ENCODE measurements around the gene LCLAT1.

LCLAT1 gene

DNA sequence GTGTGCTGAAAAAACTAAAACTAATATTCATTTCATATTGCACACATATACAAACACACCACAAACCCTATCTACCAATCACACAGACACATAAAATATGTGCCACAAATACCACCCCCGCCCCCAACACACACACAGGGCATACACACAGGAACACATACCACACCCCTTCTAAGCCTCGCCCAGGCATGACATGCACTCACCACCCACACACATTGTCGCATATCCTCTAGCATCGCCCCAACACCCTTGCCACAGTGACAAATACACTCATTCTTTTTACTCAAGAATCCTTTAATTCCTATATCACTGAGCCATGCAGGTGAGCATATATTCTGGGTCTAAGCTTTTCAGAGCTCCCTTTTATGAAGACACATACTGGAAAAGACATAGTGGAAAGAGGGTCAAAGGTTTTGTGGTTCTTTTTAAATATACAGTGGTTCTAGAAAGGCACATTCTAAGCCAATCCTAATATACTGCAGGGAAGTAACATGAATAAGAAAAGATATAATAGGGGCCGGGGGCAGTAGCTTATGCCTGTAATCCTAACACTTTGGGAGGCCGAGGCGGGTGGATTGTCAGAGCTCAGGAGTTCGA is 24.5 kb upstream of the LCLAT1 start:
- no peak for DNase-seq (ENCODE audit: low read depth, low spot score)

- DNase-seq (ENCODE audit: low read depth, low spot score): no peak
Measured at GRCh38 chr2:30424231-30424630, 22.8 kb upstream of the LCLAT1 start.

DNA sequence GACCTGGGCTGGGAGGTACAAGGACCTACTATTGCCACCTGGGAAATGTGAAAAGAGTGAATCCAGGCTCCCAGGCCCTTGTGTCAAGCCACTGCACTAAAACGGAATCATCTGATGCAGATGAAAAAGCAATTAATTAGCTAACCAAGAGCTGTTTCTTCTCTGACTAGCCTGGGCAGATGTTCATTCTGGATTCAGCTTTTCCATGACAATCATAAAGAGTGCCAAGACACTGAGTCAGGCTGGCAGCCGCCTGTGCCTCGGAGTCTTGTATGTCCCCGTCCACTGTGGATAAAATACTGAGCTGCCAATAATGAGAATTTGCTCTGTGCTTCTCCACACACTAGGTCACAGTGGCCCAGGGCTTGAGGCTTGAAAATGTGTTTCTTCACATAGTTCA is 21.7 kb upstream of the LCLAT1 start:
- DNase-seq (ENCODE audit: low read depth, low spot score): no peak

GRCh38 chr2:30427606-30428347 is 19.3 kb upstream of the LCLAT1 start:
- no peak for DNase-seq (ENCODE audit: low read depth, low spot score)

GRCh38 chr2:30428348-30428662 is 18.7 kb upstream of the LCLAT1 start:
- no peak for DNase-seq (ENCODE audit: low read depth, low spot score)

- no peak for DNase-seq (ENCODE audit: low read depth, low spot score)
Measured at GRCh38 chr2:30428827-30429461, 18.1 kb upstream of the LCLAT1 start.

GRCh38 chr2:30433541-30434299 is 13.3 kb upstream of the LCLAT1 start:
- DNase-seq (ENCODE audit: low read depth, low spot score): no peak

DNA sequence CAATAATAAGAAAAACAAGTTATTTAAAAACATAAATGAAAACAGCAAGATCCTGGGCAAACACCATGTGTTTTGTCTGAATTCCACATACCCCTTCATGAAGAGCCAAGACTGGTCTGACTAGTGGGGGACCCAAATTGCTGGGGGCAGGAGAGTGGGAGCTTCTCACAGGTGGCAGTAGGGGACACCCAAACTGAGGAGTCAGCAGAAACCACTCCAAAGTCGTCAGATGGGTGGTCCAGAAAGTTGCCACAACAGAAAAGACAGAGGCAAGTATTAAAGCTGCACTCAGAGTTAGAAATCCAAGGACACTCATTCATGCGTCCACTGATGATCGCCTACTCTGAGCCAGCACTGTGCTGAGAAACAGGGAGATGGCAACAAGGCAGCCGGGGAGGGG is 12.3 kb upstream of the LCLAT1 start:
- no peak for DNase-seq (ENCODE audit: low read depth, low spot score)

DNA sequence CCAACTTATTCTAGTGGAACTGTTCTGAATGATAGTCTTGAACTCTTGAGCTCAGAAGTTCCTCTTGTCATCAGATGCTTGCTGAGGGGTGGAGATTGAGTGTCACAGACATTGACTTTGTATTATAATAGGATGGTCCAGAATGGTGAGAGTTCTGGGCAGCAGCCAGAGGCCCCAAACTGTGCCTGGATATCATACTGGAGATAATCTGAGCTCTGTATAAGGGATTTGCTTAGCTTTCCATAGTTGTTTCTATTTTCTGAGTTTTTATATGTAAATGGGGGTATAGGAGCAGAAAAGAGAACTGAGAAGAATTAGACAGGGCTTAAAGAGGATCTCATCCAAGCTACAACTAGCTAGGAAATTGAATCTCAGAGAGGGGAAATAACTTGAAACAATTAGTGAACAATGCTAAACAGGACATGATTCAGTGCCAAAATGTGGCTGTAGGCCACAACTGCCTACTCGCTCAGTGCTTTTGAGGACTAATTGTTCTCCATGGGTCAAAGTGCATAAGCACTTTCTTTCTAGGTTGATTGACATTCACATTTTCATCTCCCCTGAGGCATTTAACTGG is 10.1 kb upstream of the LCLAT1 start:
- no peak for DNase-seq (ENCODE audit: low read depth, low spot score)

GRCh38 chr2:30437809-30438548 is 9.1 kb upstream of the LCLAT1 start:
- DNase-seq (ENCODE audit: low read depth, low spot score): no peak

GRCh38 chr2:30439296-30439695 is 7.8 kb upstream of the LCLAT1 start:
- no peak for DNase-seq (ENCODE audit: low read depth, low spot score)

GRCh38 chr2:30439879-30440278 is 7.2 kb upstream of the LCLAT1 start:
- no peak for DNase-seq (ENCODE audit: low read depth, low spot score)

- no peak for DNase-seq (ENCODE audit: low read depth, low spot score)
Measured at GRCh38 chr2:30441023-30441422, 6.0 kb upstream of the LCLAT1 start.

DNA sequence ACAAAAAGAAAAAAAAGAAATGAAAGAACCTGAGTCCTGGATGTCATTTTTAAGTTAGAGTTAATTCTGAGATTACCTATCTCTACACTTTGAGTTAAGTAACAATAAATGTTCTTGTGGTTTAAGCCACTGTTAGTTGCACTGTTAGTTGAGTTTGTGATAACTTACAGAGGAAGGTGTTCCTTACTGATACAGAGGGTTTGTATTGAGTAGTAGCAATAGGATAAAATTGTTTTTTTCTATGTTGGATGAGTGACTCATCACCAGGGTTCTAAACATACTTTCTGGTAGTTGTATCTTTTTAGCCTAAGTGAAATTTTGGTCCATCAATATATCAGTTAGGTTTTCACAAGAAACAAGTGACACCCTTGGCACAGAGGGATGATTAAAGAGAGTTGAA is 4.0 kb upstream of the LCLAT1 start:
- DNase-seq (ENCODE audit: low read depth, low spot score): no peak

- DNase-seq (ENCODE audit: low read depth, low spot score): no peak
Measured at GRCh38 chr2:30444273-30444672, 2.8 kb upstream of the LCLAT1 start.

GRCh38 chr2:30445266-30445821 is 1.7 kb upstream of the LCLAT1 start:
- DNase-seq (ENCODE audit: low read depth, low spot score): no peak

GRCh38 chr2:30446602-30447148 is 371 bp upstream of the LCLAT1 start:
- DNase-seq (ENCODE audit: low read depth, low spot score): no peak

DNA sequence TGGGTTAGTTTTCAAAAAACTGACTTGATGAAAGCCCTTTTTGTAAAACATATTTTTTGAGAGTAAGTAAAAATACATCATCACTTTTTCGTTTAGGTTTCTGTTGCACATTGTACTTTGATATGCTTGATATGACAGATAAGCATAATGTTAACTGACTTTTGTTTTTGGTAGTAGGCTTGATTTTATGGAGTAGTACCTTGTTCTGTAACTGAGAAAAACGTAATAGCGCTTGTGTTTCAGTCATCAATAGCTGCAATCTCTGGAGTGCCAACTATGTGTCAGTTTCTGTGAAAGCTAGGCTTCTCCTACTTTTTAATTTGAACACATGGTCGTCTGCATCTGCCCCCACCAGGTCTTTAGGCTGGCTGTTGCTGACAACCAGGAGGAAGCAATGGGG is 1.3 kb downstream of the LCLAT1 start:
- DNase-seq (ENCODE audit: low read depth, low spot score): no peak

DNA sequence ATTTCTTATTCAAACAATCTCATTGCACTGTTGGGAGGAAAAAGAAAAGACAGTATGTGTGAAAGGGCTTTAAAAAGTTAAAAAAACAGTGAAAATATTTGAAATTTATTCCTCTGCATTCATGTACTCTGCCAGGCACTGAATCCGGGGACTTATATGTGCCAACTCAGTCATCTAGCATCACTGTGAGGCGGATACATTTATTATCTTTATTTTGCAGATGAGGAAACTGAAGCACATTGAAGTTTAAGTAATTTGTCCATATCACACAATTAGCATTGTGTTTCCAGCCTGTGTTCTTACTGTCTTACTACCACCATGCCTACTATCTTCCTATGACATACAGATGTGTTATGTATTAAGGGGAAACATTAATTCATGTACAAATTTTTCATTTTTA is 1.8 kb downstream of the LCLAT1 start:
- no peak for DNase-seq (ENCODE audit: low read depth, low spot score)

DNA sequence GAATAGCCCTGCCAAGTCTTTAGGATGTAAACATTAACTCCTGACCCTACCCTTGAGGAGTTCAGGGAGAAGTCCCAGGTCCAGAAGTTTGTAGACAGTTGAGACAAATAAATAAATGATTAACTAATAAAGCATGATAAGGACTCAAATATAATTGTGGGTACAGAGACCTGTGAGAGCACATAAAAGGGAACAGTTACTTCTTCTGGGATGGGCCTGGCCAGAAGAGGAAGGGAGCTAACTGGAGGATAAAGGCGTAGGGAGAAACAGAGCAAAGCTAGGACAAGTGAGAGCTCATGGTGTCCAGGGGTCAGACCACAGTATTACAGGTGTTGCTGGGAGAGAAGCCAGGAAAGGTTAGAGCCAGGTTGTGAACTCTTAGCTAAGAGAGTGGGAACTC is 3.0 kb downstream of the LCLAT1 start:
- no peak for DNase-seq (ENCODE audit: low read depth, low spot score)

GRCh38 chr2:30453498-30453897 is 6.5 kb downstream of the LCLAT1 start:
- no peak for DNase-seq (ENCODE audit: low read depth, low spot score)
